ENCODE results near the gene PLPP6.

DNA sequence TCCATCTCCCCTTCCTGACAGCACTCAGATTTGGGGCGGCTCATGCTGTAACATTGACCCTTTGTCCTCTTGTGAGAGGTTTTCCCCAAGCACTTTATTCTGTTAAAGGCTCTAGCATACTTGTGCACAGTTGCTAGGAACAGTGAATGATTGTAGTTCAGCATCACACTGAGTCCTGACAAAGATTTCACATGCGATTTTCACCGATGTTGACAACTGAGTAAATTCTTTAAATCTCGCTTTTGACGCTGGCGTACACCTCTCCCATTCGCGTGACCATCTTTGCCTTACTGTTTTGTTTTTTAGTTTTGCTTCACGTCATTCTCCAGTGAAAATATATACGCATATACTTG, 18.1 kb downstream of the PLPP6 start:
- TF ChIP-seq, protein P1, sequence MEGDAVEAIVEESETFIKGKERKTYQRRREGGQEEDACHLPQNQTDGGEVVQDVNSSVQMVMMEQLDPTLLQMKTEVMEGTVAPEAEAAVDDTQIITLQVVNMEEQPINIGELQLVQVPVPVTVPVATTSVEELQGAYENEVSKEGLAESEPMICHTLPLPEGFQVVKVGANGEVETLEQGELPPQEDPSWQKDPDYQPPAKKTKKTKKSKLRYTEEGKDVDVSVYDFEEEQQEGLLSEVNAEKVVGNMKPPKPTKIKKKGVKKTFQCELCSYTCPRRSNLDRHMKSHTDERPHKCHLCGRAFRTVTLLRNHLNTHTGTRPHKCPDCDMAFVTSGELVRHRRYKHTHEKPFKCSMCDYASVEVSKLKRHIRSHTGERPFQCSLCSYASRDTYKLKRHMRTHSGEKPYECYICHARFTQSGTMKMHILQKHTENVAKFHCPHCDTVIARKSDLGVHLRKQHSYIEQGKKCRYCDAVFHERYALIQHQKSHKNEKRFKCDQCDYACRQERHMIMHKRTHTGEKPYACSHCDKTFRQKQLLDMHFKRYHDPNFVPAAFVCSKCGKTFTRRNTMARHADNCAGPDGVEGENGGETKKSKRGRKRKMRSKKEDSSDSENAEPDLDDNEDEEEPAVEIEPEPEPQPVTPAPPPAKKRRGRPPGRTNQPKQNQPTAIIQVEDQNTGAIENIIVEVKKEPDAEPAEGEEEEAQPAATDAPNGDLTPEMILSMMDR (IDR thresholded peaks at IDR 0.05; ENCODE audit: low read depth, low read length) = no peak
- TF ChIP-seq EZH2phosphoT487 (IDR thresholded peaks at IDR 0.05; ENCODE audit: low read depth) = no peak

Data from OCI-LY3 (cell line).